Ishikawa (cell line): ENCODE measurements around the gene EZR.

Experiments
- CEBPB ChIP-seq: IDR thresholded peaks from 2 replicates; pipeline ENCODE4 v1.6.1; 2012
- EGR1 ChIP-seq: IDR thresholded peaks from 2 replicates; pipeline ENCODE4 v1.6.1; 2012
- EP300 ChIP-seq: IDR thresholded peaks from 2 replicates; pipeline ENCODE4 v1.6.1; 2012; ENCODE audit warnings: borderline replicate concordance
- RAD21 ChIP-seq: IDR thresholded peaks from 2 replicates; pipeline ENCODE4 v1.6.1; 2012; ENCODE audit warnings: low read depth
- TAF1 ChIP-seq: IDR thresholded peaks from 2 replicates; pipeline ENCODE4 v1.6.1; 2012; ENCODE audit warnings: low read depth, mild to moderate bottlenecking
- TEAD4 ChIP-seq: IDR thresholded peaks from 2 replicates; pipeline ENCODE4 v1.6.1; 2012
- YY1 ChIP-seq: IDR thresholded peaks from 2 replicates; pipeline ENCODE4 v1.6.1; 2012; ENCODE audit warnings: low read depth
- TF ChIP-seq, protein P1 (sequence below): IDR thresholded peaks from 2 replicates; pipeline ENCODE4 v1.6.1; 2012; ENCODE audit warnings: low read depth, mild to moderate bottlenecking
- TF ChIP-seq, protein P2 (sequence below): IDR thresholded peaks from 2 replicates; pipeline ENCODE4 v1.6.1; 2012

- TF ChIP-seq YY1 = no peak
- no peak for TF ChIP-seq TAF1
- no peak for TF ChIP-seq EGR1
- TF ChIP-seq, protein P1, sequence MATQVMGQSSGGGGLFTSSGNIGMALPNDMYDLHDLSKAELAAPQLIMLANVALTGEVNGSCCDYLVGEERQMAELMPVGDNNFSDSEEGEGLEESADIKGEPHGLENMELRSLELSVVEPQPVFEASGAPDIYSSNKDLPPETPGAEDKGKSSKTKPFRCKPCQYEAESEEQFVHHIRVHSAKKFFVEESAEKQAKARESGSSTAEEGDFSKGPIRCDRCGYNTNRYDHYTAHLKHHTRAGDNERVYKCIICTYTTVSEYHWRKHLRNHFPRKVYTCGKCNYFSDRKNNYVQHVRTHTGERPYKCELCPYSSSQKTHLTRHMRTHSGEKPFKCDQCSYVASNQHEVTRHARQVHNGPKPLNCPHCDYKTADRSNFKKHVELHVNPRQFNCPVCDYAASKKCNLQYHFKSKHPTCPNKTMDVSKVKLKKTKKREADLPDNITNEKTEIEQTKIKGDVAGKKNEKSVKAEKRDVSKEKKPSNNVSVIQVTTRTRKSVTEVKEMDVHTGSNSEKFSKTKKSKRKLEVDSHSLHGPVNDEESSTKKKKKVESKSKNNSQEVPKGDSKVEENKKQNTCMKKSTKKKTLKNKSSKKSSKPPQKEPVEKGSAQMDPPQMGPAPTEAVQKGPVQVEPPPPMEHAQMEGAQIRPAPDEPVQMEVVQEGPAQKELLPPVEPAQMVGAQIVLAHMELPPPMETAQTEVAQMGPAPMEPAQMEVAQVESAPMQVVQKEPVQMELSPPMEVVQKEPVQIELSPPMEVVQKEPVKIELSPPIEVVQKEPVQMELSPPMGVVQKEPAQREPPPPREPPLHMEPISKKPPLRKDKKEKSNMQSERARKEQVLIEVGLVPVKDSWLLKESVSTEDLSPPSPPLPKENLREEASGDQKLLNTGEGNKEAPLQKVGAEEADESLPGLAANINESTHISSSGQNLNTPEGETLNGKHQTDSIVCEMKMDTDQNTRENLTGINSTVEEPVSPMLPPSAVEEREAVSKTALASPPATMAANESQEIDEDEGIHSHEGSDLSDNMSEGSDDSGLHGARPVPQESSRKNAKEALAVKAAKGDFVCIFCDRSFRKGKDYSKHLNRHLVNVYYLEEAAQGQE = no peak
- no peak for TF ChIP-seq EP300
- TF ChIP-seq RAD21 = no peak
- no peak for TF ChIP-seq TEAD4
- TF ChIP-seq, protein P2, sequence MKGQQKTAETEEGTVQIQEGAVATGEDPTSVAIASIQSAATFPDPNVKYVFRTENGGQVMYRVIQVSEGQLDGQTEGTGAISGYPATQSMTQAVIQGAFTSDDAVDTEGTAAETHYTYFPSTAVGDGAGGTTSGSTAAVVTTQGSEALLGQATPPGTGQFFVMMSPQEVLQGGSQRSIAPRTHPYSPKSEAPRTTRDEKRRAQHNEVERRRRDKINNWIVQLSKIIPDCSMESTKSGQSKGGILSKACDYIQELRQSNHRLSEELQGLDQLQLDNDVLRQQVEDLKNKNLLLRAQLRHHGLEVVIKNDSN = no peak
- no peak for TF ChIP-seq CEBPB
Measured at GRCh38 chr6:158762787-158763433, 56.3 kb downstream of the EZR start.
